GM20000 (cell line): ENCODE data around the gene GOLGA1.

Experiments used
- DNase-seq: peaks from one replicate; pipeline ENCODE4 v3.0.0; 2012; ENCODE audit warnings: low spot score
- CTCF ChIP-seq: IDR thresholded peaks from 2 replicates; pipeline ENCODE4 v1.5.1; 2012; ENCODE audit warnings: mild to moderate bottlenecking, control low read depth; ENCODE audit errors: extremely low read depth, missing control alignments

GOLGA1 gene

GRCh38 chr9:124829334-124829669, 111.6 kb downstream of the GOLGA1 start:
- DNase-seq: no peak
- TF ChIP-seq CTCF: no peak

GRCh38 chr9:124828489-124829333, 112.2 kb downstream of the GOLGA1 start:
- no peak for DNase-seq
- no peak for TF ChIP-seq CTCF
